Gastroesophageal sphincter (tissue), 4 donors: ENCODE results near the gene UGT1A8. TPM values are rescaled to one million over a fixed set of nuclear protein-coding genes. Genes with fewer than 3 reads are reported as not detected.

ENCODE experiments used
- ATAC-seq: fragments of 150-250 bp; one replicate; pipeline ENCODE4 v1.9.1; 2016; ENCODE audit warnings: mild to moderate bottlenecking, moderate library complexity
- H3K27ac ChIP-seq, 4 donors: fragments of 200-600 bp; sonication (generic) in 3 of 4; 1 replicate in 3 of 4; 2 replicates in 1 of 4; pipeline ENCODE4 v1.5.1; 2016 to 2019
- H3K27me3 ChIP-seq: fragments of 200-600 bp; sonication (generic); one replicate; pipeline ENCODE4 v1.5.1; 2019
- H3K36me3 ChIP-seq, 2 donors: fragments of 200-600 bp; sonication (generic); one replicate each; pipeline ENCODE4 v1.5.1; 2019; ENCODE audit warnings: control low read depth in 1 of 2
- H3K4me1 ChIP-seq, 3 donors: fragments of 200-600 bp; sonication (generic); 1 replicate in 2 of 3; 2 replicates in 1 of 3; pipeline ENCODE4 v1.5.1; 2016 to 2019; ENCODE audit warnings: control low read depth in 2 of 3
- H3K4me3 ChIP-seq, 2 donors: fragments of 200-600 bp; sonication (generic); one replicate each; pipeline ENCODE4 v1.5.1; 2019; ENCODE audit warnings: mild to moderate bottlenecking in 1 of 2, moderate library complexity in 1 of 2
- H3K9me3 ChIP-seq, 3 donors: fragments of 200-600 bp; sonication (generic); one replicate each; pipeline ENCODE4 v1.5.1; 2017 to 2019; ENCODE audit warnings: control low read depth in 2 of 3
- CTCF ChIP-seq, 4 experiments: fragments of 200-600 bp in 2 of 4; fragments of 450-650 bp in 2 of 4; sonication (generic) in 1 of 4; IDR thresholded peaks; one replicate each; pipeline ENCODE4 v1.5.1; 2017 to 2019; ENCODE audit warnings: antibody characterized with exemption in 4 of 4, mild to moderate bottlenecking in 2 of 4, moderate library complexity in 2 of 4
- EP300 ChIP-seq: sonication (generic); formaldehyde crosslinking; IDR thresholded peaks from one replicate; pipeline ENCODE4 v1.6.1; 2017; ENCODE audit warnings: antibody characterized with exemption, mild to moderate bottlenecking
- POLR2A ChIP-seq, 2 donors: fragments of 450-650 bp; IDR thresholded peaks; one replicate each; pipeline ENCODE4 v1.6.1; 2017; ENCODE audit warnings: antibody characterized with exemption in 2 of 2, mild to moderate bottlenecking in 2 of 2, moderate library complexity in 1 of 2
- POLR2AphosphoS5 ChIP-seq: sonication (generic); formaldehyde crosslinking; IDR thresholded peaks from one replicate; pipeline ENCODE4 v1.6.1; 2017; ENCODE audit warnings: antibody characterized with exemption
- WGBS, 2 donors: methylation state at CpG; one replicate each; pipeline ENCODE4 v1.1.5; 2018; ENCODE audit warnings: low coverage in 1 of 2; 5-methylcytosine and 5-hydroxymethylcytosine counted together
- total RNA-seq, 4 donors: library from RNA; depleted of rRNA; stranded (reverse); fragments of >200 nt; gene quantifications; one replicate each; pipeline ENCODE4 v1.1.0, GENCODE V29; 2016

UGT1A8 gene
- total RNA-seq, 4 donors from 2014 or later: not detected

- Histone ChIP-seq H3K9me3 (peaks cover 0 to 26% (median 0%) of the 10 kb centered on the region in 3 donors), H3K4me1 (no peaks in the 10 kb centered on the region), H3K4me3 (no peak overlapping the region), H3K36me3 (no peaks in the 10 kb centered on the region), H3K27ac (no peak overlapping the region), H3K27me3 (peaks cover 28% of the 10 kb centered on the region)
- ATAC-seq: no peak
- 100% methylated on average over 3 of the region's 4 CpGs; no CpG with 5 or more reads in 1 of the 2 donors for WGBS, 2 donors
- no peak for TF ChIP-seq POLR2AphosphoS5
- no peak for TF ChIP-seq CTCF (IDR thresholded peaks at IDR 0.05)
- no peak for TF ChIP-seq POLR2A (IDR thresholded peaks at IDR 0.05)
Measured at GRCh38 chr2:233779722-233780121, 162.3 kb downstream of the UGT1A8 start.

- TF ChIP-seq POLR2A (IDR thresholded peaks at IDR 0.05) (no peak), POLR2AphosphoS5 (no peak), EP300 (no peak), CTCF (IDR thresholded peaks at IDR 0.05) (no peak)
- H3K4me1 ChIP-seq: no peaks in the 10 kb centered on the region
- peaks cover 23% of the 10 kb centered on the region for H3K27me3 ChIP-seq
- no peaks in the 10 kb centered on the region for H3K36me3 ChIP-seq
- no peak for ATAC-seq
- H3K4me3 ChIP-seq: no peak overlapping the region
- H3K27ac ChIP-seq: no peak overlapping the region
- peaks cover 0 to 19% (median 0%) of the 10 kb centered on the region in 3 donors for H3K9me3 ChIP-seq
- WGBS, 2 donors: 90 to 100% methylated on average over 3 to 4 of the region's 4 CpGs
Measured at GRCh38 chr2:233780771-233781170, 163.3 kb downstream of the UGT1A8 start.

- H3K4me1 ChIP-seq: no peaks in the 10 kb centered on the region
- H3K27ac ChIP-seq: no peak overlapping the region
- no peaks in the 10 kb centered on the region for H3K9me3 ChIP-seq
- 80% methylated on average over 1 of the region's 7 CpGs; no CpG with 5 or more reads in 1 of the 2 donors for WGBS, 2 donors
- peaks cover 4% of the 10 kb centered on the region for H3K27me3 ChIP-seq
- no peaks in the 10 kb centered on the region for H3K36me3 ChIP-seq
- ATAC-seq: no peak
- H3K4me3 ChIP-seq: no peak overlapping the region
- TF ChIP-seq EP300 (no peak), POLR2A (IDR thresholded peaks at IDR 0.05) (no peak), CTCF (IDR thresholded peaks at IDR 0.05) (no peak), POLR2AphosphoS5 (no peak)
Measured at GRCh38 chr2:233789554-233789953, 172.1 kb downstream of the UGT1A8 start.

GRCh38 chr2:233791151-233791882 is 173.9 kb downstream of the UGT1A8 start:
- no peak for TF ChIP-seq CTCF (IDR thresholded peaks at IDR 0.05)
- no peak for TF ChIP-seq EP300
- TF ChIP-seq POLR2AphosphoS5: no peak
- no peak for TF ChIP-seq POLR2A (IDR thresholded peaks at IDR 0.05)
- WGBS, 2 donors: 69 to 88% methylated on average over 6 to 10 of the region's 18 CpGs
- Histone ChIP-seq H3K4me1 (no peaks in the 10 kb centered on the region), H3K27me3 (no peaks in the 10 kb centered on the region), H3K9me3 (no peaks in the 10 kb centered on the region), H3K27ac (no peak overlapping the region), H3K4me3 (no peak overlapping the region), H3K36me3 (no peaks in the 10 kb centered on the region)
- no peak for ATAC-seq

- Histone ChIP-seq H3K27me3 (no peaks in the 10 kb centered on the region), H3K9me3 (no peaks in the 10 kb centered on the region), H3K4me3 (no peak overlapping the region), H3K4me1 (no peaks in the 10 kb centered on the region), H3K36me3 (no peaks in the 10 kb centered on the region), H3K27ac (no peak overlapping the region)
- 67 to 77% methylated on average over 8 to 9 of the region's 9 CpGs for WGBS, 2 donors
- TF ChIP-seq CTCF (IDR thresholded peaks at IDR 0.05): no peak
- no peak for TF ChIP-seq EP300
- TF ChIP-seq POLR2AphosphoS5: no peak
- no peak for TF ChIP-seq POLR2A (IDR thresholded peaks at IDR 0.05)
- no peak for ATAC-seq
Measured at GRCh38 chr2:233791883-233792329, 174.5 kb downstream of the UGT1A8 start.
